Stimulated activated CD8-positive, alpha-beta memory T cell treated with anti-CD3 and anti-CD28 coated beads, Interleukin-4, amount 100 ng/mL, for 24 hours (primary cell): ENCODE measurements around the gene STX1A.
"Not testable (repeated sequence)": the region's sequence is repeated elsewhere in the genome, so short reads cannot be mapped to it uniquely, and the experiment has no call there.

ENCODE experiments used
- DNase-seq: peaks from one replicate; pipeline ENCODE4 v3.0.0-alpha.2; 2020; ENCODE audit warnings: low read depth

Gene STX1A

GRCh38 chr7:73735528-73735905, 16.0 kb upstream of the STX1A start:
- no peak for DNase-seq

DNA sequence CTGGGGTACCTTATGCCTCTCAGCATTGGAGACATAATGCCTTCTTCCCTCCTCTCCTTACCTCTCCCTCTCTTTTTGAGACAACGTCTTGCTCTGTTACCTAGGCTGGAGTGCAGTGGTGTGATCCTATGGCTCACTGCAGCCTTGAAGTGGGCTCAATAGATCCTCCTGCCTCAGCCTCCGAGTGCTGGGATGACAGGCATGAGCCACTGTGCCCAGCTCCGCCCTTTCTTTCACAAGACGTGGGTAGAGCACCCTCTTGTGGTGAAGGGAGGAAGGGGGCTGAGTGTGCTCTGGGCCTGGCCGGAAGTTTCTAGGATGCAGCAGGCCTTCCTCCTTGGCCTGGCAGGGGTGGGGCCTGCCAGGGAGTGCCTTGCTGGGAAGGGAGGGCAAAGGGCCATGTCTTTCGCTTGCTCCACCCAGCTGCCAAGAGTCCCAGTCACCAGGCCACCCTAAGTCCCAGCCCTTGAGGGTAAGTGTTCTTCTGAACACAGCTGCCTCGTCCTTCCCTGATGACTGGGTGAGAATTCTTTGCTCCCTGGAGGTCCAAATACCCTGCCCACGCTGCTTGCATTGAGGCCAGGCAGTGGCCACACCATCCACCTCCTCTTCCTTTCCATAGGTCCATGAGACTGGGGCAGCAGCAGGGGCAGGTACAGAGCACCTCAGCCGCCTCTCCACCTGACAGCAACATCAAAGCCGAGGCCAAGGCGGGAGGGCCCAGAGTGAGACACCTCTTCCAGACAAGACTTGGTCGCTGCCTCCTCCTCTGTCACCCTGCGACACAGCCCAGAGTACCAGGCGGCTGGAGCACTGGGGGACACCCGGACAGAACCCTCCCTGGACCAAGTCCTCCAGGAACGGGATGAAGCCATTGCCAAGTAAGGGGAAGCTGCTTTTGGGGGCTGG, 15.4 kb upstream of the STX1A start:
- DNase-seq = peak; percentile 67

DNA sequence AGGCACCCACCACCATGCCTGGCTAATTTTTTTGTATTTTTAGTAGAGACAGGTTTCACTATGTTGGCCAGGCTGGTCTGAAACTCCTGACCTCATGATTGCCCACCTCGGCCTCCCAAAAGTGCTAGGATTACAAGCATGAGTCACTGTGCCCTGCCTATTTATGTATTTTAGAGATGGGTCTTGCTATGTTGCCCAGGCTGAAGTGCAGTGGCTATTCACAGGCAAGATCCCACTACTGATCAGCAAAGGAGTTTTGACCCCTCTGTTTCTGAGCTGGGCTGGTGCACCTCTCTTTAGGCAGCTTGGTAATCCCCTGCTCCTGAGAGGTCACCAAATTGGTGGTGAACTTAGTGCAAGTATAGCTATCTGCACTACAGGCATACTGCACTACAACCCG, 12.9 kb upstream of the STX1A start:
- DNase-seq = no peak

- no peak for DNase-seq
Observed at GRCh38 chr7:73730485-73730884, 11.0 kb upstream of the STX1A start.

DNA sequence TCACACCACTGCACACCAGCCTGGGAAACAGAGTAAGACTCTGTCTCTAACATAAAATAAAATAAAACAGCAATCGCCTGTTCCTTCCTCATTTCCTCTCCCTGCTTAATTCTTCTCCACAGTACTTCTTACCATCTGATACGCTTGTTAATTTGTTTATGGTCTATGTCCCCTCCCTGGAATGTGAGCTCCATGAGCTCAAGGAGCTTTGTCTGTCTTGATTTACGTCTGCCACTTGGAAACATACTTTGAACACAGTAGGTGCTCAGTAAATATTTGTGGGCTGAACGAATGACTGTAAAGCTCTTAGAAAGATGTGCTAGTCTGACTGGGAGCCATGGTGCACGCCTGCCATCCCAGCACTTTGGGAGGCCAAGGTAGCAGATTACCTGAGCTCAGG, 9.1 kb upstream of the STX1A start:
- DNase-seq = no peak

GRCh38 chr7:73727952-73728351, 8.5 kb upstream of the STX1A start:
- DNase-seq = no peak

DNA sequence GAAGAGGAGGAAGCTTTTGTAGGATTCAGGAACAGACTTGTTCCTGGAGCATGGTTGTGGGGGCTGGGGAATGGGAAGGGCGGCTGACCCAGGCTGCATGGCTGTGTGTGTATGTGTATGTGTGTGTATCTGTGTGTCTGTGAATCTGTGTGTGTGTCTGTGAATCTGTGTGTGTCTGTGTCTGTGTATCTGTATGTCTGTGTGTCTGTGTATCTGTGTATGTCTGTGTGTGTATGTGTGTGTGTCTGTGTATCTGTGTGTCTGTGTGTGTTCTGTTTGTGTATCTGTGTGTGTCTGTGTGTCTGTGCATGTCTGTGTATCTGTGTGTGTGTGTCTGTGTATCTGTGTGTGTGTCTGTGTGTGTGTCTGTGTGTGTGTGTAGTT, 6.6 kb upstream of the STX1A start:
- no peak for DNase-seq

DNA sequence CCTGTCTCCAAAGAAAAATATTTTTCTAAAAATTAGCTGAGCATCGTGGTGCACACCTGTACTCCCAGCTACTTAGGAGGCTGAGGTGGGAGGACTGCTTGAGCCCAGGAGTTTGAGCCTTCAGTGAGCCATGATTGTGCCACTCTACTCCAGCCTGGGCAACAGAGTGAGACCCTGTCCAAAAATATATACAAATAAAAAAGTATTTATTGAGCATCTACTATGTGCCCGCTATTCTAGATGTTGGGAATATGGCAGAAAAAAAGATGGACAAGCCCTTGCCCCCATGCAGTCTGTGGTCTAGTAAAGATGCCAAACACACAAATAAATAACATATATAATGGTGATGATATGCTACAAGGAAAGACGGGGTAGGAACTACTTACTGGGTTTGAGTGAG, 4.3 kb upstream of the STX1A start:
- DNase-seq = no peak

GRCh38 chr7:73722785-73723184, 3.3 kb upstream of the STX1A start:
- no peak for DNase-seq

DNA sequence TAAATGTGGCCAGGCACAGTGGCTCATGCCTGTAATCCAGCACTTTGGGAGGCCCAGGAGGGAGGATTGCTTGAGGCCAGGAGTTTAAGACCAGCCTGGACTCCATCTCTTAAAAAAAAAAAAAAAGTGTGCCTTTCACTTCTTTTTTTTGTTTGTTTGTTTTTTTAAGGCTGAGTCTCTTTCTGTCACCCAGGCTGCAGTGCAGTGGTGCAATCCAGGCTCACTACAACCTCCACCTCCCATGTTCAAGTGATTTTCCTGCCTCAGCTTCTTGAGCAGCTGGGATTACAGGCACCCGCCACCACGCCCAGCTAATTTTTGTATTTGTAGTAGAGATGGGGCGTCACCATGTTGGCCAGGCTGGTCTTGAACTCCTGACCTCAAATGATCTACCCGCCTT, 2.7 kb upstream of the STX1A start:
- not testable (repeated sequence) for DNase-seq

- DNase-seq = no peak
Observed at GRCh38 chr7:73721377-73721817, 1.9 kb upstream of the STX1A start.

- not testable (repeated sequence) for DNase-seq
Observed at GRCh38 chr7:73720443-73720842, 974 bp upstream of the STX1A start.

DNA sequence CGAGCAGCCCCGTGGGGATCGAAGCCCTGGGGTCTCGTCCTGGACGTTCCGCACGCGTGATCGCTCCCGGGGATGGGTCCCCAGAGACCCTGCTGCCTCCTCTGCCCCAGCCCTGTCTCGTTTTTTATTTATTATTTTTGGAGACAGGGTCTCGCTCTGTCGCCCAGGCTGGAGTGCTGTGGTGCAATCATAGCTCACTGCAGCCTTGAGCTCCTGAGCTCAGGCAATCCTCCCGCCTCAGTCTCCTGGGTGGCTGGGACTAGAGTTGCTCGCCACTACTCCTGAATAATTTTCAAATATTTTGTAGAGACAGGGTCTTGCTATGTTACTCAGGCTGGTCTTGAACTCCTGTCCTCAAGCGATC, 319 bp upstream of the STX1A start:
- no peak for DNase-seq

- no peak for DNase-seq
Observed at GRCh38 chr7:73718438-73718881, 1.0 kb downstream of the STX1A start.

GRCh38 chr7:73717991-73718405, 1.5 kb downstream of the STX1A start:
- peak; percentile 69 for DNase-seq

DNA sequence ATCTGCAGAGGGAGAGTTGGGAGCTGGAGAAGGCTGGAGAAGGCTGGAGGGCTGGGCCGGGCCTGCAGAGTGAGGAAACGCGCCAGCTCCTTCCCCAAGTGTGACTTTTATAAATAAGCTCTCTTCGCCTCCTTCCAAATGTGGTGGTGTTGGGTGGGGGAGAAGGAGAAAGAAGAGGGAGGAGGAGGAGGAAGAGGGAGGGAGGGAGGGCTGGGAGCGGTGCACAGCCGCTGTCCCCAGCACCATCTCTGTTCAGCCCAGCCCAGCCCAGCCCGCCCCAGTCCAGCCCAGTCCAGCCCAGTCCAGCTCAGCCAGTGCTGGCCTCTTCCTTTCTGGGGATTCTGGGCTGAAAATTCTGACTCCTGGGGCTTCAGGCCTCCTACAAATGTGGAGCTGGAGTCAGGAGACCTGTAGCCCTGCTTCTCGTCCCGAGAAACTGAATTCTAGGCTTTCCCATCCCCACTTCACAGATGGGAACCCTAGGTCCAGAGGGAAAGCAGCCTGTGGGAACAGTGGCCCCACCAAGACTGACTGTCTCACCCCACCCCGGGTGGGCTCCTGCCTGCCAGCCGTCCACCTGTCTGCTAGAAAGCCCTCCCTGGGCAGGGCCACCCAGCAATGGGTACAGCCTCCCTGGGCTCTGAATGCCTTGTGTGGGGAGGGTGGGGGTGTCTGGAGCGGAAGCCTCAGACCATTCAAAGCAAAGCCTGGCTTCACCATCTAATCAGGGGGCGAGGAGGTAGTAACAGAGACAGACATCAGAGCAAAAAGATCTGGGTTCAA, 2.3 kb downstream of the STX1A start:
- DNase-seq = no peak

- no peak for DNase-seq
Observed at GRCh38 chr7:73716318-73716890, 3.1 kb downstream of the STX1A start.

DNA sequence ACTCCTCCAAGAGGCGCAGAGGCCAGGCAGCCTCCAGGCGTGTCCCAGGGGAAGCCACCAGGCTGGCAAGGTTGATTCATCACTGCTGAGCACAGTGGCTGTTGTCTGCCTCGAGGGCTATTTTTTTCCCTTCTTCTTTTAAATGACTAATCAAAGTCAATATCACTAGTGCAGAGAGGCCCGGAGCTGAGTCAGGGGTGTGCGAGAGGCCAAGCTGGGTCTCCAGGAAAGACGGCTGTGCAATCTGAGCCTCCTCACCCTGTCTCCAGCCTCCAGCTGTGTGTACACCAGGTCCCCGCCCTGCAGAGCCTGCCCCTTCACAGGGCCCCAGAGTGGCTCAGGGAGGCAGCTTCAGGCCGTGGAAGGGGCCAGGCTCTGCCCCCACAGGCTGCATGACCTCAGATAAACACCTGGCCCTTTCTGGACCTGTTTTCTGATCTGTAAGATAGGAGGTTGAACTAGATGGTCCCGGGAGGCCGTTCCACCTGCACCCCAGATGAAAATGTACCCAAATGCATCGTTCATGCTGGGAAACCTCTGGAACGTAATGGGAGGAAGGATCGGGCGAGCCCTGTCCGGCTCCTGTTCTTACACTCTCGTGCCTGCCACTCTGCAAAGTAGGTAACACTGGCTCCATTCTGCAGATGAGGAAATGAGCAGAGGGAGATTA, 3.7 kb downstream of the STX1A start:
- DNase-seq = peak; percentile 40

DNA sequence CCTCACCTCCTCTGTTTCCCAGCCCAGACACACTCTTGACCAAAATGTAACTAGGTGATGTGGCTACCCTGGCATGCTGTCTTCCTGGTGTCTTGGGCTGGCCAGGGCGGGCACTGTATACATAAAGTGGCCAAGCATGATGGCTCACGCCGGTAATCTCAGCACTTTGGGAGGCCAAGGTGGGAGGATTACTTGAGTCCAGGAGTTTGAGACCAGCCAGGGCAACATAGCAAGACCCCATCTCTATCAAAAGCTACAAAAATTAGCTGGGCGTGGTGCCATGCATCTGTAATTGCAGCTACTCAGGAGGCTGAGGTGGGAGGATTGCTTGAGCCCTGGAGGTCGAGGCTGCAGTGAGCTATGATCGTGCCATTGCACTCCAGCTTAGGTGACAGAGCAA, 6.2 kb downstream of the STX1A start:
- DNase-seq = not testable (repeated sequence)

DNA sequence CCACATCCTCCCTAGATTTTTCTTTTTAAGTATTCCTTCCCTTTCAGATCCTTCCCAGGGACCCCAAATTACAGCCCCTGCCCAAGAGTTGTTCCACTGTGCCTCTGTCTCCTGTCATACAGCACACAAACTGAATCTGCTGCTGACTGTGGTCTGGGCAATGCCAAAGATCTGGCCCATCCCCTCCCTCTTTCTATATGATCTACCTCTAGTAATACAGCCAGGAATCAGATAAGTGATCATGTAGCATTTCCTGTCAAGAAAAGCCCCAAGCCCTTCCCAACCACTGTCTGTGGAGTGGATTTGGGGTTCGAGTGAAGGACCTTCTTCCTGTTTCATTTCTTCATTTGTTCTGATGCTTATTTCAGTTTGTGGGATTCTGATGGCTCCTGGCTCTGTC, 6.7 kb downstream of the STX1A start:
- DNase-seq = no peak

- no peak for DNase-seq
Observed at GRCh38 chr7:73708961-73709549, 10.4 kb downstream of the STX1A start.

DNA sequence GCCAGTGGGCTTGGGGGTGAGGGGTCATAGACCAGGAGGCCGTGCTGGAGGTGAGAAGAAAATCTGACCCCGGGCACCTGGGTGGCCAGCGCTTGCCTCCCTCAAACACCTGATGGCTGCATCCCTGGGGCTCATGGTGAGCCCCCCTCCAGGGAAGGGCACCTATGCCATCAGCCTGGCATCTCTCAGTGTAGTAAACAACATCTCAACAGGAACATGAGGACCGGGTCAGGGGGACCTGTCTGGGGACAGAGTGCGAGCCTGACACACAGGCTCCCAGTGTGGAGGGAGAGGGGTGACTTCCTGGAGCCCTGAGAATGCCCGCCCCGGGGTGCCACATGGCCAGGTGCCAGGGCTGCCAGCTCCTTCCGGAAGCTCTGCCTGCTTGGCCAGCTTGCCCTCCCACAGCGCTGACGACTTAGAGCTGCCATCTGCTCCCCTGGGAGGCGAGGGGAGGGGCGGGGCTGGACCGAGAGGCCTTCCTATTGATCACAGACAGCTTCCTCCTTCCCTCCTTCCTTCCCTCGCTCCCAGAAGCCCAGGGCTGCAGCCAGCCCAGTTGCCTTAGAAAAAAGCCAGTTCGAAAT, 12.3 kb downstream of the STX1A start:
- no peak for DNase-seq
